NCI-H2227 (cell line): Measurements from ENCODE around the gene PORCN.

ENCODE experiments used
- DNase-seq: peaks from one replicate; lab custom pipeline; 2025; ENCODE audit not compliant: unreplicated experiment; lab: John Stamatoyannopoulos, UW

Gene PORCN

DNA sequence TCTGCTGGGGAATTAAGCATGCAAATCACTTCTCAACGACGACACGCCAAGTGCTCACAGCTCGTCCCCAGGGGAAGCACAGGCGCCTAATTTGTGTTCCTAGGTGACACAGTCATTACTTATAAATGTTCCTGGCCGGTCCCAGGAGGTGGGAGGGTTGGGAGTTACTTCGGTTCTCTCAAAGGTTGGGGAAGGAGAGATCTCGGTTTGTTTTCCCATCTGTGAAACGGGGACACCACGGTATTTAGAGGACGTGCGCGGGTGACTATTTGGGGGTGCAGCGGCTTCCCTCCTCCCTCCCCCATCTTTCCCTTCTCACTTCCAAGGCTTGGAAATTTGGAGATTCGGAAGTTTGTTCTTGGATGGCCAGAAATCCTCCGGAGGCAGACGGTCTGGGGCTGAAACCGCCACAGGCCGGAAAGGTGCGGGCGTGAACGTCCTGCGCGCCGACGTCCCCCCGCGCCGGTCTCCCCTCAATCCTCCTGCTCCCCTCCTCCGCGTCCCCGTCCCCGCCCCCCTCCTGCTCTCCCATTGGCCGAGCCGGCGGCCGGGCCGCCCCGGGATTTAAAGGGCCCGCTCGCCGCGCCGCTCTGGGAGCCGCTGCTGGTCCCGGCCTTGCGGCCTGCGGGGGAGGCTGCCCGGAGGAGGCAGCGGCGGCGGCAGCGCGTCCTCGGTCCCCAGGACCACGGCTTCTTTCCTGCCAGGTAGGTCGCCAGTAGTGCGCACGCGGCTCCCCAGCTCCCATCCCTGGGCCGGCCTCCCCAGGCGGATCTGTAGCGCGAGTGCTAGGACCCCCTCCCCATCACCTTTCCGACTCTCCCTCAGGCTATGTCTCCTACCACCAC lies at the start of gene PORCN:
Gene PORCN (plus strand): TSS at position 593 of the 845 bp plus-strand sequence. CDS start 829 bp downstream, outside the sequence.
- peak; percentile 84 for DNase-seq

GRCh38 chrX:48459483-48459882 lies 49.3 kb upstream of the PORCN start:
- no peak for DNase-seq

DNA sequence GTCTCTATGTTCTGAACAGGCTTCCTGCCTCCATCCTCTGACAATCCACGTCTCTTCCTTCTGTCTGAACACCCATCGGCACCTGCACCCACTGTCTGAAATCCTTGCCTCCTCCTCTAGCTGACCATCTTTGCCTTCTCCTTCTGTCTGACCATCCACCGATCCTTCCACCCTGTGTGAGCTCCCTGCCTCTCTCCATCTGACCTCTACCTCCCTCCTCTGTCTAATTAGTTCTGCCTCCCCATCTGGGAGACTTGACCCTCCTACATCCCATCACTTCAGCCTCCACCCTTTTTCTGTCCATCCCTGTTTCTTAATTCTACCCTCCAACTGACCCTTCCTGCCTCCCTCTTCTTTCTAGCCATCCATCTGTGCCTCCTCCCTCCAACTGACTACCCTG lies 48.8 kb upstream of the PORCN start:
- no peak for DNase-seq

DNA sequence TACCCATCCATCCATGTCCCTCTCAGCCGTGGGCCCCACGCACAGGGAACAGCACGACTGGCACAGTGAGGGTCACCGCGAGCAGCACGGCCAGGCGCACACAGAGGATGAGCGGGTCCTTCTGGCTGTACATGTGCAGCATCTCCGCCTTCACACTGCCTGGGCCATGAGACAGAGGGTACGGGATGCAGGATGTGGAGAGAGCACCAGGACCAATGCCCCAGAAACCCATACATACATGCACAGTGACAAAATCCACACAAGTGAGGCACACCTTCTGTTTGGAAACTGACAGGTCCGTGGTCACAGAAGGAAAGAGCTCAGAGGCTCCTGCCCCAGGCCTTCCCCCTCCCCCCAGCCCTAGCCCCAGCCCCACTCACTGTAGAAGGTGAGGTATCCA lies 48.2 kb upstream of the PORCN start:
- DNase-seq = no peak

- no peak for DNase-seq
Measured at GRCh38 chrX:48461830-48462229, 47.0 kb upstream of the PORCN start.

- DNase-seq = no peak
Measured at GRCh38 chrX:48465336-48465933, 43.4 kb upstream of the PORCN start.

GRCh38 chrX:48466696-48467095 lies 42.1 kb upstream of the PORCN start:
- DNase-seq = no peak

DNA sequence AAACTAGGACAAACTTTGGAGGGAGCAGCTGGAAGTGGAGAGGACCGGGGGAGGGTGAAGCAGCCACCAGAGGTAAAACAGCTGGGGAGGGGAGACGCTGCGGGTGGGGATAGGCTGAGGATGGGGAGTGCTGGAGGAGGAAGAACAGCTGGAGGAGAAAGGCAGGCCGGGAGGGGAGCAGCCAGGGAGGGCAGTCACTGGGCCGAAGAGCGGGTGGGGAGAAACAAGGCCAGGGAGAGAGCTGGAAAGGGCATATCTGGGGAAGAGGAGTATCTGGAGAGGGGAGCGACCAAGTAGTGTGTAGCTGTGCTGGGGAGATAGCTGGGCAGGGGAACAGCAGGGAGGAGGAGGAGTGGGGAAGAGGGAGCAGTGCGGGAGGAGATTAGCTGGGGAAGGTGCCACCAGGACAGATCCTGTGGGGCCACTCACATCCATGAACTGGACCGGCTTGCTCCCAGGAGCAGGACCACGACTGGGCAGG lies 41.5 kb upstream of the PORCN start:
- no peak for DNase-seq

DNA sequence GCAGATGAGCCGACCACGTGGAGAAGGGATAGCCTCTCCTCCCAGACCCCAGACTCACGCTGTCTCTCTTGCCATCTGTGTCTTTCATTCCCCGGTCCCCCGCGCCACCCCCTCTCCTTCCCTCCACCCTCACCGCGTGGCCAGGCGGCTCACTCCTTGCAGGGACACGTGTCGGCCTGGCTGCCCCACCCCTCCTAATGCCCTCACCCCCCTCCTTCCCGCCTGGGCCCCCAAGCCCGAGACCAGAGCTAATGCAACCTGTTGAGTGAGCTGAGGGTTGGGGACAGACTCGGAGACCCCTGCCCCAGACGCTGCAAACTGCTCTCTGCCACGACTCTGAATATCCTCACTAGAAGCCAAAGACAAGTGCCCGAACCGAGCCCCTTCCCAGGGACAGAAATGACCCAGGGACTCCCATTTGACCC lies 40.5 kb upstream of the PORCN start:
- DNase-seq = no peak

- DNase-seq = no peak
Measured at GRCh38 chrX:48468693-48469691, 39.8 kb upstream of the PORCN start.

DNA sequence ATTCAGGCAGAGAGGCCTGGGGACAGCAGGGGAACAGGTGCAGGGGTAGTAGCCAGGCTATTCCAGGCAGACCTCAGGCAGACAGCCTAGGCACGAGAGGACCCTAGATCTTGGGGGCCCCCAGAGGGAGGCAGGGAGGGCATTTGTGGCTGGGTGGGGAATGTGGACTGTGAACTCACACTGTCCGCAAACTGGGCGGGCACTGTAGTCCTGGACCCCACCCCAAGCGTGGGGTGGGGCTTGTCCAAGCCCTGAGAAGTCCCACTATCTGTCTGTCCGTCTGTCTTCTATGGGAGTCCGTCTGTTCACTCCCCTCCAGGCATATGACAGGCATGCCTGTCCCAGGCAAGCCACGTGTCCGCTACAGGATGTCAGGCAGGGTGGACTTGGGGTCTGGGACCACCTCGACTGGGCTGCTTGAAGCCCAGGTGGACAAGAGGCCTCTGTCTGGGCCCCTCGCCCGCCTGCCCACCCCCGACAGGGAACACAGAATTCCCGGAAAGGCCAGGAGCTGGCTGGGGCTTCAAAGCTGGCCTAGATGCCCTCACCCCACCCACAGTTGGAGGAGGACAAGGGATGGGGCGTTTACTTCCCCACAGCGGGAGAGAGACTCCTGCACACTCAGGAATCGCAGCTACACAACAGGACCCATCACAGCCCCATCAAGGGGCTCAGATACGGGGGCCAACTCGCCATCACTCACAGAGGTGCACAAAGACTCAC lies 38.5 kb upstream of the PORCN start, which contains the start of gene SLC38A5:
Gene SLC38A5 (minus strand): TSS at position 151 of the 723 bp plus-strand sequence. CDS start 2,336 bp downstream, outside the sequence.
- no peak for DNase-seq

DNA sequence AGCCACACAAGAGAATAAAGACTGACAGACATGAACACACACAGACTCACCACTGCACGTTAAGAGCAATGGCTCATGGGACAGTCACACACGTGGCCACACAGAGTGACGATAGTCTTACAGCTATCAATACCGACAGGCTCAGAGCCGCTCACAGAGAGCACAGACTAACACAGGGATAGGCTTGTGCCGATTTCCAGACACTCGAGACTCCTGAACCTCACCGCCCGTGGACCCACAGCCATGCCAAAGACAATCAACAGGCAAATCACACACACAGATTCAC lies 38.0 kb upstream of the PORCN start:
- no peak for DNase-seq

DNA sequence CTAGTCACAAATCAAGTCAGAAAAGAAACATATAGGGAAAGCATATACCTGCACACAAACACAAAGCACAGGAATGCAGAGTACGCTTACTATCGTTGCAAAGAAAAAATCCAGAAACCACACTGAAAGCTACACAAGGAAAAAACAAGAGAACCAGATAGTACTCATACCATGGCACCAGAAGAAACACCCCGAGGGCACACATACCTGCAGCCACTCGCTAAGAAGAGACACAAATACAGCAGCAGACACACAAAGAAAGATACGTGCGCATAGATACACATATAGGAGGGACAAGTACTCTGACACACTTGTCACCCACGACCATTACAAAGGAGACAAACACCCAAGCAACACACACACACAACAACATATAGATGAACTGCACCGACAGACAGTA lies 37.3 kb upstream of the PORCN start:
- no peak for DNase-seq

- DNase-seq = no peak
Measured at GRCh38 chrX:48472225-48472624, 36.6 kb upstream of the PORCN start.

GRCh38 chrX:48472851-48473703 lies 35.7 kb upstream of the PORCN start:
- DNase-seq = no peak

DNA sequence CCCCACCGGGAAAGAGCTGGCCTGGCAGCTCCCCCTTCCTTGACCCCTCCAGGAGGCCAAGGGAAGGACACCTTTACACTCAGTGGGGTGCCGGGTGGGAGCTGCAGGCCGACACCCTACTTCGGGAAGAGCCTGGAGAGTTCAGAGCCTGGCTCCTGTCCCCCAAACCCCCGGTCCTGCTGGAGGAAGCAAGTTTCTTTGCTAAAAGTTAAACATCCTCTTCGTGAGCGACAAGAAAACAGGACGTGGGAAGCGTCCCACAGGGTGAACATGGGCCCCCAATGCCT lies 35.1 kb upstream of the PORCN start:
- no peak for DNase-seq

- no peak for DNase-seq
Measured at GRCh38 chrX:48474127-48474526, 34.7 kb upstream of the PORCN start.

- no peak for DNase-seq
Measured at GRCh38 chrX:48474581-48474980, 34.2 kb upstream of the PORCN start.

DNA sequence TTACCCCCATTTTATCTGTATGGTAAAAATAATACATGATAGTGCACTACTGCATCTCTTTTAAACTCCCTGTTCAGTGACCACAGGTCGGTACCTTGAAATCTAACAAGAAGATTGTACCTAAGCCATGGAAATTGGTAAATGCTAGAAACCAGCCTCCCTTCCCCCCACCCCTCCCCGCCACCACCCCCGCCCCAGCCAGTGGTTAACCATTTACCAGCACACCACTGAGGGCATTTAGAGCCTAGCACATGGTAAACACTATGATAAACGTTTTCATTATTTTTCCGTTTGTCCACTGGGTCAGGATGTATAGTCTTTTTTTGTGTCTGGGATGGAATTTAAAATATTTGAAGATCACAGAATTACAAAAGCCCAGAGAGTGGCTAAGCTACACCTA lies 33.5 kb upstream of the PORCN start:
- DNase-seq = peak; percentile 46
